CD4-positive, alpha-beta T cell treated with Interleukin-15 for 4 hours (primary cell): ENCODE measurements around the gene RAB44.
"Not testable (repeated sequence)": the region's sequence is repeated elsewhere in the genome, so short reads cannot be mapped to it uniquely, and the experiment has no call there.

ENCODE experiments used
- DNase-seq: peaks from one replicate; pipeline ENCODE4 v3.0.0-alpha.2; 2020; ENCODE audit warnings: low spot score

RAB44 gene

DNA sequence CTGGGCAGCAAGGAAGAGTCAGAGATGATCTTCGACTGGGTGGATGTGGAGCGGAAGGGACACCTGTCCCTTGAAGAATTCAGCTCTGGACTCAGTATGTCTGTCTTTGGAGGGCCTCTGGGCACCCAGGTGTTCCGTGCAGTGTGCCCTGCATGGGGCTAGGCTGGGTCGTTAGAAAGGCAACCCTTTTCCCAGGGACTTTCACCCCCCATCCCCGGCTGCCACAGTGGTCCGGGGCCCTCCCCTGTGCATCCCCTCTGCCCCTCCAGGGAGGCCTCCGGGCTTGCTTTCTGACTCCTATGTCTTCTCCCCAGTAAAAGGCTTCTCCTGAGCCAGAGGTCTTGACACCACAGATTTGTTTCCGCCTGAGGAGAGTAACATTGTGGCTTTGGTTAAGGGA, 16.2 kb downstream of the RAB44 start:
- DNase-seq = no peak

DNA sequence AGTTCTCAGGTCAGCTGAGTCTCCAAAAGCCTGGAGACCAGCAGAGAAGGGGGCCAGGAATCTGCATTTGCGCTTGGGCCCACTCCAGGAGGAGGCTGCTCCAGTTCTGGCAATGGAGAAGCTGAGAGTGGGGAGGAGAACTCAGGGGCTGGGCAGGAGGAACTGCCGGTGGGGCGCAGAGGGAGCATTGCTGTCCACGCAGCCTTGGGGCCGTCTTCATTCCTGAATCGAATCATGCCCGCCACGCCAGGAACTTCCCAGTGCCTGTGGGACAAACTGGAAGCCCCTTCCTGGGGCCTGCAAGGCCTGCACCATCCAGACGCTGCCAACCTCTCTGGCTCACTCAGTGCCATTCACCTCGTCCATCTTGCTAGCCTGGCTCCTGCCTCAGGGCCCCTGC, 16.9 kb downstream of the RAB44 start:
- no peak for DNase-seq

DNA sequence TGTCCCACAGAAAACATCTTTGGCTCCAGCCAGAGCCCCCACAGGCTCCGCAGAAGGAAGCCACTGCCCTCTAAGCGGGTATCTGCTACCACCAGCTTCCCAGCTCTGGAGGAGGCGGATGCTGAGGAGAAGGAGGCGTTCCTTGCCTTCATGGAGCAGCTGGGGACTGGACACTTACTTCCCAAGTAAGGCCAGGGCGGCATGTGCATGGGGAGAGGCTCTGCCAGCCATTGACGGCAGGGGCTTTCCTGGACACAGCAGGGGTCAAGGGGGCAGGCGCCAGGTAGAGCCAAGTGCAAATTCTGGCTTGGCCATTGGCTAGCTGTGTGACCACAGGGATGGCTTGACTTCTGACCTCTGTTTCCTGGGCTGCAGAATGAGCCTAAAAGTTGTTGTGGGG, 17.8 kb downstream of the RAB44 start:
- no peak for DNase-seq

DNA sequence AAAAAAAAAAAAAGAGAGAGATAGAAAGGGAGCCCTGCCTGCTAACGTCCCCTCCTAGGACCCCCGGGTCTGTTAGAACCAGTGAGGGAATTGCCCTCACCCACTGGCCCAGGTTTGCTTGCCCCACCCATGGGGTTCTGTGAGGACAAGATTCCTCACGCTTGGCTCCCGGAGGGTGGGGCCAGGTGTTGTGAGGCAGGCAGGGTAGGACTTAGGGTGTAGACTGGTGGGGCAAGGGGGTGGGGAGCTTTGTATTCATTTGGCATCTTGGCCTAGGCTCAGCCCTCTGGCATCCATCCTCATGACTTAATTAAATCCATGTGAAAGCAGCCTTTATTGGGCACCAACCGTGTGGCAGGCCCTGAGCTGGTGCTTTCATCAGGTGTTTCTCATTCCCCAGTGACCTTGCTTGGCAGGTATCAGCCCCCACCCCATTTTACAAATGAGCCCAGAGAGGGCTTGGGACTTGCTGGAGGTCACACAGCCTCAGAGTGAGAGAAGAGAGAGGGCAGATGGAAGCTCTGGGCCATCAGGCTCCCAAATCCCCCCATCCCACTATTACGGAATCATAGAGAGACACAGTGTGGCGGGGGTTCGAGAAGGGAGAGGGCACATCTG, 19.0 kb downstream of the RAB44 start:
- DNase-seq = no peak

DNA sequence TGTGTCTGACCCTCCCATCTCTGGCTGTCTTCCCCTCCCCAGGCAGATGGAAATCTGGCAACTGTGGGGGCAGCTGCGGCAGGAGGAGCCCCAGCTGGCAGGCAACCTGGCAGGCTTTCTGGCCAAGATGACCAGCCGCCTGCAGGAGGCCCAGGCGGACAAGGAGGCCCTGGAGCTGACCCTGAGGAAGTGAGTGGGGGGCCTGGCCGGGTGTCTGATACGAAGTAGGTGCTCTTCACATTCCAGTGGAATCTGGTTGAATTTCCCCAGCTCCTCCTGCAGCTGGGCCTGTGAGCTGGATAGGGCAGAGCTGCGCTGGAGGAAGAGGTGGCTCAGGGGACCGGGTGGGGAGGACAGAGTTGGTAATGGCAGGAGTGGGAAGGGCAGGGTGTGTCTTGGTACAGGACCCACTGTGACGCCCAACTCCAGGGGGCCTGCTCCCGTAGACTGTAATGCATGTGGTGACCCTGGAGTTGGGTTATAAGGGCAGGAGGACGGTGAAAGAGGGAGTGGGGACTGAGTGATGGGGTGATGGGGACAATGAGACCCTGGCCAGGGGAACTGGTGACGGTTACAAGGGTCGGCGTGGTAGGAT, 19.7 kb downstream of the RAB44 start:
- no peak for DNase-seq

DNA sequence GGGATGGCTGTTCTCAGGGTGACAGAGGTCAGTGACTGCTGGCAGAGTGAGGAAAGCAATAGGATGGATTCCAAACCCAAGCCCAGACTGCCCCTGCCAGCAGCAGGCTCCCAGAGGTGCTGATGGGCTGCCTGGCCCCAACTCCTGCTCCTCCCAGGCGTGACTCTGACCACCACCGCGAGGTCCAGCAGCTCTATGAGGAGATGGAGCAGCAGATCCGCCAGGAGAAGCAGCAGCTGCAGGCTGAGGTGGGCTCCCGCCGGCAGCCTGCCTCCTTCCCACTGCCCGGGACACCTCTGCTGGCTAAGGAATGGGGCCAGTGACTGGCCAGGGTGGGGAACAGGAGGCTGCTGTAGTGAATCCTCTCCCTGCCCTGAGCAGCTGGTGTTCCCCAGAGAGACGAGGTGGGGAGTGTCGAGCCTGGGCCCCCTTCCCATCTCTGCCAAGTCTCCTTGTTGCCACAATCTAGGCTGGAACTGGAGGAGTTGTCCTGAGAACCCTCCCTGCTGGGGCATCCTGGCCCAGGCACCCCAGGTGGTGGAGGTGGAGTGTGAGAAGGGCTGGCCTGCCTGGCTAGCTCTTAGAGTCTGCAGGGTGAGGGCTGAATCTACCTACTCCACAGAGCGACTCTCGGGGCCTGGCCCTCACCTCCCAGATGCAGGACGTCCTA, 20.4 kb downstream of the RAB44 start:
- no peak for DNase-seq

DNA sequence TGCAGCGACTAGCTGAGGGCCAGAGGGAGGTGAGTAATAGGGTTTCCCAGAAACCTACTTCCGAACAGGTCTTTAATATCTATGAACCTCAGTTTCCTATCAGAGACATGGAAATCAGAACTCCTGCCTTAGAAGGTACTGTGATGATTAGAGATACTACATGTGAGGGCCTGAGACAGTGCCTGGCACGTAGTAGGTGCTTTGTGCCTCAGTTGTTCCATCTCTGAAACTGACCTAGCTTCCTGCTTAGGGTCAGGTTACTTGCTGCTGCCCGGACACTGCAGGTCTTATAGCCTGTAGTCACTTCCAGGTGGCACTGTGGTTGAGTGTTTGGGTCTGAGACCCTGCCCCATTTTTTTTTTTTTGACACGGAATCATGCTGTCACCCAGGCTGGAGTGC, 20.9 kb downstream of the RAB44 start:
- no peak for DNase-seq

DNA sequence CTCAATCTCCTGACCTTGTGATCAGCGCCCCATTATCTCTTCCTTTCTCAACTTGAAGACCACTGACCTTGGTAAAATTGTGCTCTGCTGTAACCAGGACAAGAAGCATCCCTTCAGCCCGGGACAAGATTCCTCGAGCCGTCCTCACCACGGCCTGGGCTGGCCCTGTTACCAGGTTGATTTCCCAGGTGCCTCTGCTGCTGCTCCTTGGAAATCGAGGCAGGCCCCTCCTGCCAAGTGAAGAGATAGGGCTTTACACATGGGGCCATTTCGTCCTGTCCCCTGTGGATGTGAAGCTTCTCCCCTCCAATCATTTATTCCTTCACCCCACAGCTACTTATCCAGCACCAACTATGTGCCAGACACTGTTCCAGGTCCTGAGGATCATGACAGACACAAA, 21.5 kb downstream of the RAB44 start:
- DNase-seq = no peak

DNA sequence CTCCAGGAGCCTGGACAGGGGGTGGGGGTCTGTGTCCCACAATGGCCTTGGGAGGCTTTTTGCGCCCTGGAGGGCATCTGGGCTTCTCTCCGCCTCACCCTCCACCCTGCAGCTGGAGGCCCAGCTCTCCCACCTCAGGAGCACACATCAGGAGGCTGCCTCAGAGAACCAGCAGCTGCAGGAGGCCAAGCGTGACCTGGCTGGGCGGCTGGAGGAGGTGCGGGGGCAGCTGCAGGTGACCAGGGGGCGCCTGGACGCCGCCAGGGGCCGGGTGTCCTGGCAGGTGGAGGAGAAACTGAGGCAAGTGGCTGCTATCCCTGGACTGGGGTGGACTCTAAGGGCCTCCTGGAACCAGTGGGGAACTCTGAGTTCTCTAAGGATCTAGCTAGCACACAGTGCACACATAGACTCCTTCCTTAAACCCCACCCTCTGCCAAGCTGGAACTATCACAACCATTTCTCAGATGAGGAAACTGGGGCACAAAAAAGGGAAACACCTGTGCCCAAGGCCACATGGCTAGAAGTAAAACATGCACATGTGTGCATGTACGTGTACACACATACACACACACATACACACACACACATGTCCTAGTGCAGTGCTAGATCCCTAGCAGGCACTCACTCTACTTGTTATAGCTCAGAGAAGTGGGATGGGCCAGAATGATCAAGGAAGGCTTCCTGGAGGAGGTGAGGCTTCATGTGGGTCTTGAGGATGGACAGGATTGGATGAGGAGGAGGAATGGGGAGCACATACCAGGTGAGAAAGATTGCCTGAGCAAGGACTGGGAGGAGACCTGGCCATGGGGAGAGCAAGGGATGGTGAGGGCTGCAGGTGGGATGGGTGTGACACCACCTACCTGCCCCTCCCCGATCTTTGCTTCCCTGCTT, 22.9 kb downstream of the RAB44 start:
- no peak for DNase-seq

DNA sequence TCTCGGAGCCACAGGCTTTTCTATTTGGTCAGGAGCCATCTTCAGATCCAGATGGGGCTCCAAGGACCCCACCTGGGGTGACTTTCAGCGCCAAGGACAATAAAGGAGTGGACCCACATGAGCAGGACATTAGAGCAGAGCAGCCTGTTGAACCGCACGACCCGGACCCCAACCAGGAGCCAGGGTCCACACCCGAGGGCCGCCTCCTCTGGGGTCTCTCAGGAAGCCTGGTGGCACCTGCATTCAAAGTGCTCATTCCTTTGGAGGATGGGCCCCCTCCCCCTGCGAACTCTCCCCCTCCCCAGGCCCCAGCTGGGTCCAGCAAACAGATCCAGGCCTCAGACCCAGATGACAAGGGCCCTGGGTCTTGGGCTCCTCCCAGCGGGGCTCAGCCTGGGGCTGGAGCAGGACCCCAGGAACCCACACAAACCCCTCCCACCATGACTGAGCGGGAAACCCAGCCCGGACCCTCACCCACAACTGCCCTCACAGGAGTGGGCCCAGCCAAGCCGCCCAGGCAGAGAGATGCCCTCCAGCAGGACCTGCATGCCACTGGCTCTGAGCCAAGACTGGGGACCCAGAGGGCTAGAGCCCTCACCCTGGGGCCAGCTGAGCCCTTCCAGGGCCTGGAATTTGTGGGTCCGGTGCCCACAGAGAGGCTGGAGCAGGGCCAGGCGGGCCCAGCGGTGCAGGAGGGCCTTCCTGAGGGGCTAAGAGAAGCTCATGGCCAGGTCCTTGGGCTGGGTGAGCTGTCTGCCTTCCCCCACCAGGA, 23.9 kb downstream of the RAB44 start:
- no peak for DNase-seq

DNA sequence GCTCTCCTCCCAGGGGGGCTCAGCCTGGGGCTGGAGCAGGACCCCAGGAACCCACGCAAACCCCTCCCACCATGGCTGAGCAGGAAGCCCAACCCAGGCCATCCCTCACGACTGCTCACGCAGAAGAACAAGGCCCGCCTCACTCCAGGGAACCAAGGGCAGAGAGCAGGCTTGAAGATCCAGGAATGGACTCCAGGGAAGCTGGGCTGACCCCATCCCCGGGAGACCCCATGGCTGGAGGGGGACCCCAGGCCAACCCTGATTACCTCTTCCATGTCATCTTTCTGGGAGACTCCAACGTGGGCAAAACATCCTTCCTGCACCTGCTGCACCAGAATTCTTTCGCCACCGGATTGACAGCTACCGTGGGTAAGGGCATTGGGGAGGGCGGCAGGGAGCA, 24.7 kb downstream of the RAB44 start:
- DNase-seq = no peak

DNA sequence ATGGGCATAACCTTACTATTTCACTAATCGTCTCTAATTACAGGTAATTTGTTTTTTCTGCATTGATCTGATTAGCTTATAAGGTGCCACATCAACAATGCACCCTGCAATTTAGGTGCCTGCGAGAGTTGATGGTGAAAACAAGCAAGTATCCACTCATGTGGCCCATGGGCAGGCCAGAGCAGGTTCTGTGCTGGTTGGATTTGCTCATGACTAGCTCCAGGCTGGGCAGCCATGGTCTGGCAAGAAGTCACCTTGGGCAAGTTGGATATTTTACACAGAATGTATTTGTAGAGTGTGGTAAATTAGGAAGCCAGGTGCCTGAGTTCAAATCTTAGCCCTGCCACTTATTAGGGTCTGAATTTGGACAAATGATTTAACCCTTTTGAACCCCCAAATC, 25.3 kb downstream of the RAB44 start:
- DNase-seq = no peak

DNA sequence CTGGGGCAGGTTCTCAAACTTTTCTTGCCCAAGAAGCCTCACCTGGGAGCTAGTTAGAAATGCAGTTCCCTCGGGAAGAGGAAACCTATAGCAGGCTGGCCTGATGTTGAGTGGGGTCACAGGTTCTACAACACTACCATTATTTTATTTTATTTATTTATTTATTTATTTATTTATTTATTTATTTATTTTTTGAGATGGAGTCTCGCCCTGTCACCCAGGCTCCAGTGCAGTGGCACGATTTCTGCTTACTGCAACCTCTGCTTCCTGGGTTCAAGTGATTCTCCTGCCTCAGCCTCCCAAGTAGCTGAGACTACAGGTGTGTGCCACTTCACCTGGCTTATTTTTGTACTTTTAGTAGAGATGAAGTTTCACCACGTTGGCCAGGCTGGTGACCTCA, 26.4 kb downstream of the RAB44 start:
- DNase-seq = not testable (repeated sequence)

DNA sequence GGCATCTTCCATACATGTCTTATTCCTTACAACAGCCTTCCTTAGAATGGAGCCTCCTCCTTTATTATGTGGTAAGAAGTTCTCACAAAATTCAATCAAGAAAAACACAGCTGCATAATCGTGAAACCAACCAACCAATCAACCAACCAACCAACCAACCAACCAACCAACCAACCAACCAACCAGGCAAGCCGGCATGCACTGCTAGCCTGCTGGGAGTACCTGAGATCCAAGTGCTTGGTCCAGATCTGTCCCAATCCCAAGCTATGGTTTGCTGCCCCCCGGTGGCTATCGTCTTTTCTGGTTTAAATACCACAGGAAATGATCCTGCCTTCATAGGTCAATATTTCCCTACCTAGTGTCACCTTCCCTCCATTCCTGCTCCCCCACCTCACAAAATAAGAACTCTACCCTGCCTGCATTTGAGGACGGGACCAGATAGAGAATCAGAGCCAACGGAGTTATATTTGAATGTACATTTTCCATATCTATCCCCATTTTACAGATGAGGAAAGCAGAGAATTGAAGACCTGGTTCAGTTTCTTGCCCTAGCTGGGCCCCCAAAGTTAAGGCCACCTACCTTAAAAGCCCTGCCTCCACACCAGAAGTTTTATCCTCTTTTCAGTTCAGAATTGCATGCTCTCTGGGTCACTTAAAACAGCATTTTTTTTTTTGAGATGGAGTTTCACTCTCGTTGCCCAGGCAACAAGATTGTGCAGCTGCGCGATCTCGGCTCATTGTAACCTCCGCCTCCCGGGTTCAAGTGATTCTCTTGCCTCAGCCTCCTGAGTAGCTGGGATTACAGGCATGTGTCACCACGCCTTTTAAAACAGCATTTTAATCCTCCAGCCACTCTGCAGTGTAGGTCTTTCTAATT, 27.1 kb downstream of the RAB44 start:
- peak; percentile 38 for DNase-seq

DNA sequence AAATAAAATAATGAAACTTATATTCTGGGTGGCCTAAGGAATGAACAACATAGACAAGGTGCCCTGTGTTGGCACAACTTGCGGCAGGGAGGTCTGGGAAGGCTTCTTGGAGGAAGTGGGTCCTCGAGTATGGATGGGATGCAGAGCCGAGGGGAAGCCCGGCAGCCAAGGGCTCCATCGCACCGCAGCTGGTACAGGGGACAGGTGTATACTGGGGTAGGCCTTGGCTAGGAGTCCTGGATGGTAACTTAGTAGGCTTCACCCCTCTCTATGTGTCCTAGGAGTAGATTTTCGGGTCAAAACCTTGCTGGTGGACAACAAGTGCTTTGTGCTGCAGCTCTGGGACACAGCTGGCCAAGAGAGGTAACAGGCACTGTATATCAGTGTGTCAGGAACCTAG, 28.0 kb downstream of the RAB44 start:
- DNase-seq = no peak

DNA sequence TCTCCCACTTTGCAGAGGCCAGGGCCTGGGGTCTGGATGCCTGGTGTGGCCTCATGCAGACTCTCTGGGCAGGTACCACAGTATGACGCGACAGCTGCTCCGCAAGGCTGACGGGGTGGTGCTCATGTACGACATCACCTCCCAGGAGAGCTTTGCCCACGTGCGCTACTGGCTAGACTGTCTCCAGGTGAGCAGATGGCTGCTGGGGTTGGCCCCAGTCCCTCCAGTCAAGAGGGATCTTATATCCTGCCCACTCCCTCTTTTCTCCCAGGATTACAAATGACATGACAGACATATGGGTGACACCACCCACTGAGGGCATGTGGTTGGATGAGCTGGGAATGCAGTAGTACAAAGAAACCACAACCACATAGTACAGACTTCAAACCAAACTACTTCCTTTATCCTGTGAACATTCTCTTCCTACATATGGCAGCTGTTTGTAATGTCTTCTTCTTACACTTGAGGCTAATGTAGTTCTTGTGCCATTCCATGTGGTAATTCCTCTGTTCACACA, 29.9 kb downstream of the RAB44 start:
- no peak for DNase-seq

DNA sequence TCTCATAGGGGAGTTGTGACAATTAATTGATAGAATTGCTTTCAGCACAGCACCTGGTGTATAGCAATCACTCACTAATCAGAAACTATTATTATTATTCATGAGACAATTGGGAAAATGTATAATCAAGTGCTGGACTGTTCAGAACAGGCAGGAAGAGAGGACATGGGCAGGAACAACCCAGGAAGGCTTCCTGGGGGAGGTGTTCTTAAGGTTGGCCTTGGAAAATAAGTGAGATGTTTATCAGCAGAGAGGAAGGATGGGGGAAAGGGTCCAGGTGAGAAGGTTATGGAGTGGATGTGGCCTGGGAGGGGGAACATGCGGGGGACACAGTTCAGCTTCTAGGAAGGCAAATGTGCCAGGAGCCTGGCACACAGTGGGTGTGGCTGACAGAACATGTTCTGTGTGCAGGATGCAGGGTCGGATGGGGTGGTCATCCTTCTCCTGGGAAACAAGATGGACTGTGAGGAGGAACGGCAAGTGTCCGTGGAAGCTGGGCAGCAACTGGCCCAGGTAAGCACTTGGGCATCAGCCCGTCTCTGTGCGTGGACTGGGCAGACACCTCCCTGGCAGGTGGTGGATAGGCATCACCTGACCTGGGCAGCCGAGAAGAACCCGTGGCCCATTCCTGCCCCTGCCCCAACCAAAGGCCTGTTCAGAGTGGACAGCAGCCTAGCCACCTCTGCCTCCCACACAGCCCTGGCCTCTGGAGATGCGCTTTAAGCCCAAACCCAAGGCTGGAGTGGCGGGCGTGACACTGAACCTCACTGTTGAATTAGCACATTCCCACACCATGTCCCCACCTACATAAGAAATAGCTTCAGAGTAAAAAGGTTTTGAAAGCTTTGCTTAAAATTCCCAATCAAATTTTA, 30.9 kb downstream of the RAB44 start:
- DNase-seq = no peak

DNA sequence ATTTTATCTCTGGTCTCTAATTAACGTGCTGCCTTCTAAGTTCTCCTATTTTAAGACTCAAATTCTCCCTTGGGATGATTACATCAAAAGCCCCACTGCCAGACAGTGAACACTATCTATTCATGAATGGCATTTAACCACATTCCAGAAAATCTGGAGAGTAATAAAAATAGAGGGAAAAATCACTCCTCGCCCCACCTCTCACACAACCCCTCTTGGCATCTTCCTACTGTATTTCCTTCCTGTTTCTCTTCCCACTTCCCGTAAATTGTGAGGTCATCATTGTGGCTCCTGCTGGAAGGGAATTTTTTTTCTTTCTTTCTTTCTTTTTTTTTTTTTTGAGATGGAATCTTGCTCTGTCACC, 31.5 kb downstream of the RAB44 start:
- DNase-seq = no peak

DNA sequence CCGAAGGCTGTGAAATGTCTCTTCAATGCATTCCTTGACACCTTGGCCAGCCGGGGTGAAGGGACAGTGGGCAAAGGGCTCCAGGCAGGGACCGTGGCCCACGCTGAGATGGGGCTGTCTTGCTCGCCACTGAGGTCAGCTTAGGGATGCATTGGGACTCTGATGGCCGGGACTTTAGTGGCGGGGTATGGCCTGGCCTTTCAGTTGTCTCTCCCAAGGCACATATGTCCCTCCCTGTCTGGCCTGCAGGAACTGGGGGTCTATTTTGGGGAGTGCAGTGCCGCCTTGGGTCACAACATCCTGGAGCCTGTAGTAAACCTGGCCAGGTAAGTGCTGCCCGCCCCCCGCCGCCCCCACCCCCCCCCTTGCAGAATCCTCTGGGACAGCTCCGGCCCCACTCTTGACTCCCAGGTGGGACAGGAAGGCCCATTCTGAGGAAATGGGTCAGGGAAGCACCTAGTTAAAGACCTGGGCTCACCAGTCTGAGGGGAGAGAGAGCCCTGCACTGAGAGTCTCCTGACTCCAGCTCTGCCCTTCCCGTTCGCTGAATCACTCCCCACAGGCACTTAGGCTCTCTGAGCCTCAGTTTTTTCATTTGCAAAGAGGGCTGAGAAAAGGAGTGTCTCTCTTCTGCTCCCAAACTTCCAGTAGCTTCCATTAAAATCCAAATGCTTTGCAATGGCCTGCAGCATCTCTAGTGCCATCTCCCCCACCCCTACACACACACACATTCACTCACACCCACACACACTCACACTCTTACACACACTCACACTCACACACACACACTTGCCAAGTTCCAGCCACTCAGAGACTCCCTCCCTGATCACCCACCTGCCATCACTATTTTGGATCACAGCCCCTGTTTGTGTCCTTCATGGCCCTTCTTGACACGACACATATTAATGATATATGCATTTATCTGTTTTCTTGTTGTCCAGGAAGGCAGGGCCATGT, 33.1 kb downstream of the RAB44 start:
- no peak for DNase-seq
